Gastrocnemius medialis (tissue), 4 donors: ENCODE results near the gene SOAT2. TPM values are rescaled to one million over a fixed set of nuclear protein-coding genes. Genes with fewer than 3 reads are reported as not detected.

Experiments used
- ATAC-seq, 2 donors: fragments of 150-250 bp; one replicate each; pipeline ENCODE4 v1.9.1; 2016
- DNase-seq, 2 donors: peaks; one replicate each; pipeline ENCODE4 v3.0.0-alpha.2; 2019
- H3K27ac ChIP-seq, 4 donors: fragments of 200-600 bp; sonication (generic); 1 replicate in 1 of 4; 2 replicates in 3 of 4; pipeline ENCODE4 v1.5.1; 2016 to 2018; ENCODE audit warnings: mild to moderate bottlenecking in 2 of 4, moderate library complexity in 1 of 4
- H3K27me3 ChIP-seq, 3 donors: fragments of 200-600 bp; sonication (generic) in 2 of 3; 1 replicate in 1 of 3; 2 replicates in 2 of 3; pipeline versions ENCODE4 v1.5.1 to v1.6.0; 2016 to 2019; ENCODE audit warnings: mild to moderate bottlenecking in 1 of 3, moderate library complexity in 1 of 3
- H3K36me3 ChIP-seq, 2 donors: fragments of 200-600 bp; sonication (generic) in 1 of 2; one replicate each; pipeline ENCODE4 v1.5.1; 2017 to 2018
- H3K4me1 ChIP-seq, 2 donors: fragments of 200-600 bp; sonication (generic) in 1 of 2; one replicate each; pipeline ENCODE4 v1.5.1; 2016 to 2017; ENCODE audit warnings: mild to moderate bottlenecking in 2 of 2
- H3K4me3 ChIP-seq, 4 donors: fragments of 200-600 bp; sonication (generic) in 3 of 4; 1 replicate in 1 of 4; 2 replicates in 3 of 4; pipeline ENCODE4 v1.5.1; 2016 to 2019; ENCODE audit warnings: mild to moderate bottlenecking in 2 of 4
- H3K9me3 ChIP-seq, 3 donors: fragments of 200-600 bp; sonication (generic) in 2 of 3; 1 replicate in 1 of 3; 2 replicates in 2 of 3; pipeline ENCODE4 v1.5.1; 2016 to 2019
- POLR2A ChIP-seq, 2 donors: fragments of 450-650 bp; IDR thresholded peaks; one replicate each; pipeline ENCODE4 v1.6.1; 2017; ENCODE audit warnings: antibody characterized with exemption in 2 of 2, mild to moderate bottlenecking in 2 of 2, moderate library complexity in 2 of 2
- in situ Hi-C, 4 donors: fragments of 200-750 bp; cut with MboI; loops; one replicate each; pipeline versions ENCODE4 v1.15.0 to v1.8.0; 2017; ENCODE audit warnings: low sequenced_read_pairs in 4 of 4
- intact Hi-C: fragments of 100-400 bp; cut with DNase I; formaldehyde crosslinking; loops from one replicate; pipeline ENCODE4 v1.15.1; 2023; ENCODE audit warnings: low total_unique reads
- total RNA-seq, 4 donors: library from RNA; depleted of rRNA; stranded (reverse); fragments of >200 nt; gene quantifications; one replicate each; pipeline versions ENCODE4 v1.1.0 to v1.2.3, GENCODE V29; 2016
- TF ChIP-seq, protein P1 (sequence below), 5 experiments: fragments of 450-650 bp in 3 of 5; fragments of 200-600 bp in 2 of 5; sonication (generic) in 2 of 5; IDR thresholded peaks in 4 of 5; conservative IDR thresholded peaks in 1 of 5; 1 replicate in 4 of 5; 2 replicates in 1 of 5; pipeline ENCODE4 v1.5.1; 2016 to 2019; ENCODE audit warnings: antibody characterized with exemption in 5 of 5, mild to moderate bottlenecking in 3 of 5, moderate library complexity in 3 of 5

SOAT2 gene
- total RNA-seq, 4 donors from 2014 or later = not detected

DNA sequence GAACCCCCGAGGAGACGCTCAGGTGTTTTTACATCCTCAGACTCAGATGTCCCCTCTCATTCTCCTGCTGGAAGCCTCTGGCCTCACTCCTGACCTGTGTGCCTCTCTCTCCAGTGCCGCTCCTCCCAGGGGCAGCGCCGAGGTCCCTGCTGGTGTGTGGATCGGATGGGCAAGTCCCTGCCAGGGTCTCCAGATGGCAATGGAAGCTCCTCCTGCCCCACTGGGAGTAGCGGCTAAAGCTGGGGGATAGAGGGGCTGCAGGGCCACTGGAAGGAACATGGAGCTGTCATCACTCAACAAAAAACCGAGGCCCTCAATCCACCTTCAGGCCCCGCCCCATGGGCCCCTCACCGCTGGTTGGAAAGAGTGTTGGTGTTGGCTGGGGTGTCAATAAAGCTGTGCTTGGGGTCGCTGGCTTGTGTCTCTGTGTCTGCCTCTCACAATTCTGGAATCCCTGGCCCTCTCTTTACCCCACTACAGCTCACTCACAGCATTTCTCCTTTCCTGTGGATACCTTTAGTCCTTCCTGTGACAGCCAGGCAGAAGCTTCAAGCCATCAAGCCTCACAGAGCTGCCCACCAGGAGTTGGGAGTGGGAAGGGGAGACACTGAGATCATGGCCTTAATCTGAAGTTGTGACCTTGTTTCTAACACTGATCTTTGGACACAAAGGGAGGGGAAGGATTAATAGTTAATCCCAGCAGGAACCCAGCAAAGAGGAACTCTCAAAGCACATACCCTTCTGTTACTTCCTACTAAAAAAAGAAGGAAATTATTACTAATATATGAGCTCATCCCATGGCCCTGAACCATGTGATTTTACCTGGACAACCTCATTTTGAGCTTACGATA, 1.1 kb upstream of the SOAT2 start:
- intact Hi-C loops (no loop called here), in situ Hi-C loops (loop anchor here in 3 of 4 donors (5.0 to 25.0 kb wide), 2 partner anchors 35 to 215 kb away; no protein-coding TSS in a partner anchor)
- no peak for DNase-seq
- Histone ChIP-seq H3K9me3 (no peaks in the 10 kb centered on the region), H3K4me1 (peaks cover 11 to 16% of the 10 kb centered on the region in 2 donors), H3K4me3 (no peak overlapping the region), H3K27me3 (no peaks in the 10 kb centered on the region), H3K36me3 (no peaks in the 10 kb centered on the region), H3K27ac (no peak overlapping the region)
- ATAC-seq = no peak
- TF ChIP-seq POLR2A (IDR thresholded peaks at IDR 0.05) = no peak
- TF ChIP-seq, protein P1, sequence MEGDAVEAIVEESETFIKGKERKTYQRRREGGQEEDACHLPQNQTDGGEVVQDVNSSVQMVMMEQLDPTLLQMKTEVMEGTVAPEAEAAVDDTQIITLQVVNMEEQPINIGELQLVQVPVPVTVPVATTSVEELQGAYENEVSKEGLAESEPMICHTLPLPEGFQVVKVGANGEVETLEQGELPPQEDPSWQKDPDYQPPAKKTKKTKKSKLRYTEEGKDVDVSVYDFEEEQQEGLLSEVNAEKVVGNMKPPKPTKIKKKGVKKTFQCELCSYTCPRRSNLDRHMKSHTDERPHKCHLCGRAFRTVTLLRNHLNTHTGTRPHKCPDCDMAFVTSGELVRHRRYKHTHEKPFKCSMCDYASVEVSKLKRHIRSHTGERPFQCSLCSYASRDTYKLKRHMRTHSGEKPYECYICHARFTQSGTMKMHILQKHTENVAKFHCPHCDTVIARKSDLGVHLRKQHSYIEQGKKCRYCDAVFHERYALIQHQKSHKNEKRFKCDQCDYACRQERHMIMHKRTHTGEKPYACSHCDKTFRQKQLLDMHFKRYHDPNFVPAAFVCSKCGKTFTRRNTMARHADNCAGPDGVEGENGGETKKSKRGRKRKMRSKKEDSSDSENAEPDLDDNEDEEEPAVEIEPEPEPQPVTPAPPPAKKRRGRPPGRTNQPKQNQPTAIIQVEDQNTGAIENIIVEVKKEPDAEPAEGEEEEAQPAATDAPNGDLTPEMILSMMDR (IDR thresholded peaks at IDR 0.05 in 4 of 5, conservative IDR thresholded peaks at IDR 0.05 in 1 of 5) = no peak

DNA sequence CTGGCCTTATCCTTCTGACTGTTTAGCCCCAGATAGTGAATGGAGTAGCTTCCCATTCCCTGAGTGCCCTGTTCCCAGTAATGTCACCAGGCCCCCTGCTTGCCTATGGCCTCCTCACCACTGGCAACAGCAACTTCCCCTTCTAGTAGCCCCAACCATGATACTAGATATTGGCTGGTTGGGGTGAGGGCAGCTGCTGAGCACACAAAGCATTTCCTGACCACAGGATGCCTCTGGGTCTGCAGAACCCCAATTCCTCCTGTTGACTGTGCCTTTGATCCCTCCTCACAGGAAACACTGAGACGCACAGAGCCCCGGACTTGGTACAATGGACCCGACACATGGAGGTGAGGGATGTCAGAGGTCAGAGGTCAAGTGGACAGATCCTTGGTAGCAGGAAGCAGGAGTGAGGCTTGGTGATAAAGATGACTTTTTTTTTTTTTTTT, 597 bp downstream of the SOAT2 start:
- intact Hi-C loops = no loop called here
- no peak for TF ChIP-seq POLR2A (IDR thresholded peaks at IDR 0.05)
- TF ChIP-seq, protein P1 (IDR thresholded peaks at IDR 0.05 in 4 of 5, conservative IDR thresholded peaks at IDR 0.05 in 1 of 5) = no peak
- Histone ChIP-seq H3K4me3 (no peak overlapping the region), H3K9me3 (no peaks in the 10 kb centered on the region), H3K36me3 (no peaks in the 10 kb centered on the region), H3K4me1 (peaks cover 5 to 11% of the 10 kb centered on the region in 2 donors), H3K27ac (no peak overlapping the region), H3K27me3 (no peaks in the 10 kb centered on the region)
- in situ Hi-C loops = loop anchor here in 3 of 4 donors (5.0 to 25.0 kb wide), 2 partner anchors 37 to 217 kb away; no protein-coding TSS in a partner anchor
- ATAC-seq (no peak), DNase-seq (no peak)

DNA sequence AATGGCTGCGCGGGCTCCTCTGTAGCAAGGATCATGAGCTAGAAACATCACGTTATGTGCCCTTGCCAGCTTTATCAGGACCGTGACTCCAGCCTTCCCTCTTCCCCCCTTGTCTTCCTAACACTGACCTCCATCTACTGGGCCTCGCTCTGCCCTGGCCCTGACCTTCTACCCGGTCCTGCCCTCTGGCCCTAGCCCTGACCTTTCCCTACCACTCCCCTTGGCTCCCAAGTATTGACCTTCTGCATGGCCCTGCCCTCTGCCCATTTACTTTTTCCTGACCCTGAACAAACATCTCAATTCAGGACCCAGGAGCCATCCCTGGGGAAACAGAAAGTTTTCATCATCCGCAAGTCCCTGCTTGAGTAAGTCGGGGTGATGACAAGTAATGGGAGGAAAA, 2.0 kb downstream of the SOAT2 start:
- intact Hi-C loops = no loop called here
- no peaks in the 10 kb centered on the region for H3K36me3 ChIP-seq
- H3K27ac ChIP-seq = no peak overlapping the region
- H3K9me3 ChIP-seq = no peaks in the 10 kb centered on the region
- ATAC-seq = no peak
- no peak overlapping the region for H3K4me3 ChIP-seq
- TF ChIP-seq POLR2A (IDR thresholded peaks at IDR 0.05) = no peak
- TF ChIP-seq, protein P1 (IDR thresholded peaks at IDR 0.05 in 4 of 5, conservative IDR thresholded peaks at IDR 0.05 in 1 of 5) = no peak
- peaks cover 5 to 7% of the 10 kb centered on the region in 2 donors for H3K4me1 ChIP-seq
- H3K27me3 ChIP-seq = no peaks in the 10 kb centered on the region
- DNase-seq = no peak
- in situ Hi-C loops = loop anchor here in 1 of 4 donors (25.0 kb wide), 1 partner anchor 218 kb away; no protein-coding TSS in a partner anchor

DNA sequence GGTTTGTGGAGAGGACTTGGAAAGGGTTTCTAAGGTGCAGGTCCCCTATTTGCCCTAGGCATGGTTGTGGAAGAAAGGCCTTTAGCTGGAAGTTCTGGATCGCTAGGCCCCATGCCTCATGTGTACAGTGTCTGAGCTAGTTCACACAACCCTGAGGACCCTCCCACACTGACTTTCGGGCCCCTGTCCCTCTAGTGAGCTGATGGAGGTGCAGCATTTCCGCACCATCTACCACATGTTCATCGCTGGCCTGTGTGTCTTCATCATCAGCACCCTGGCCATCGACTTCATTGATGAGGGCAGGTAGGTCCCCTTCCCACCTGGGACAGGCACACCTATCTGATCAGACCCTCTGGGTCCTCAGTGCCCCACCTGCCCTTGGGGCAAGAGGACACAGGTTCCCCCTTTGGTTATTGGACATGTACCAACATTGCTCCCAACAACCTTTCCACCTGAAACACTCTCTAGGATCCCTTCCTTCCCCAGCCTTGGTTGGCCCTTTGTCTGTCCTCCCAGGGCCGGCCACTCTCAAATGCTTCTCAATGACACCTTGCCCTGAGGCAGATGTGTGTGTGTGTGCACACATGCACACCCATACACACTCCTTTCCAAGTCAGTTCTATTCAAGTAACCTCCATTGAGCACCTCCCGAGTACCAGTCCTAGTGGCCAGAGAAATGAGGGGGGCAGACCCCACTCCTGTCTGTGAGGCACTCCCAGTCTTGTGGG, 2.6 kb downstream of the SOAT2 start:
- Histone ChIP-seq H3K4me3 (no peak overlapping the region), H3K36me3 (no peaks in the 10 kb centered on the region), H3K9me3 (no peaks in the 10 kb centered on the region), H3K27ac (no peak overlapping the region), H3K4me1 (peaks cover 5 to 7% of the 10 kb centered on the region in 2 donors), H3K27me3 (no peaks in the 10 kb centered on the region)
- DNase-seq = no peak
- intact Hi-C loops (no loop called here), in situ Hi-C loops (loop anchor here in 1 of 4 donors (25.0 kb wide), 1 partner anchor 219 kb away; no protein-coding TSS in a partner anchor)
- no peak for ATAC-seq
- TF ChIP-seq, protein P1 (IDR thresholded peaks at IDR 0.05 in 4 of 5, conservative IDR thresholded peaks at IDR 0.05 in 1 of 5) = no peak
- no peak for TF ChIP-seq POLR2A (IDR thresholded peaks at IDR 0.05)
